HG02610 (cell line): ENCODE measurements around the gene UFSP2.

Experiments used
- ATAC-seq: cut with Tn5 transposase; IDR thresholded peaks from one replicate; pipeline ENCODE4 v1.9.1; 2021; ENCODE audit warnings: mild to moderate bottlenecking, moderate library complexity; ENCODE audit not compliant: unreplicated experiment

UFSP2 gene

GRCh38 chr4:185357733-185358440 is 67.9 kb downstream of the UFSP2 start:
- ATAC-seq = no peak

GRCh38 chr4:185357211-185357610 is 68.6 kb downstream of the UFSP2 start:
- no peak for ATAC-seq

- no peak for ATAC-seq
These were observed 73.0 kb downstream of the UFSP2 start for GRCh38 chr4:185352741-185353140.

- ATAC-seq = no peak
These were observed 73.6 kb downstream of the UFSP2 start for GRCh38 chr4:185352202-185352601.

GRCh38 chr4:185351691-185352090 is 74.1 kb downstream of the UFSP2 start:
- ATAC-seq = no peak
